Stimulated activated CD8-positive, alpha-beta memory T cell treated with anti-CD3 and anti-CD28 coated beads, Interleukin-12 subunit alpha, Interleukin-12 subunit beta, amount 100 ng/mL, for 24 hours (primary cell): ENCODE results near the gene BNC1.
"Not testable (repeated sequence)": the region's sequence is repeated elsewhere in the genome, so short reads cannot be mapped to it uniquely, and the experiment has no call there.

Experiments
- DNase-seq: peaks from one replicate; pipeline ENCODE4 v3.0.0-alpha.2; 2020; ENCODE audit errors: extremely low read depth

Gene BNC1

GRCh38 chr15:83249030-83249343 is 35.5 kb downstream of the BNC1 start:
- DNase-seq, result no peak

GRCh38 chr15:83248151-83249029 is 36.1 kb downstream of the BNC1 start:
- no peak for DNase-seq

- no peak for DNase-seq
These were observed 40.8 kb downstream of the BNC1 start for GRCh38 chr15:83243634-83244033.

- no peak for DNase-seq
These were observed 54.2 kb downstream of the BNC1 start for GRCh38 chr15:83230242-83230641.

GRCh38 chr15:83225449-83225848 is 59.0 kb downstream of the BNC1 start:
- no peak for DNase-seq

- DNase-seq, result not testable (repeated sequence)
These were observed 62.7 kb downstream of the BNC1 start for GRCh38 chr15:83221781-83222180.

GRCh38 chr15:83219026-83219425 is 65.4 kb downstream of the BNC1 start:
- DNase-seq, result no peak

GRCh38 chr15:83215306-83215705 is 69.2 kb downstream of the BNC1 start:
- DNase-seq, result no peak

GRCh38 chr15:83210619-83211018 is 73.8 kb downstream of the BNC1 start:
- DNase-seq, result no peak

- DNase-seq, result no peak
These were observed 75.1 kb downstream of the BNC1 start for GRCh38 chr15:83209333-83209732.

GRCh38 chr15:83208367-83208661 is 76.2 kb downstream of the BNC1 start:
- no peak for DNase-seq

GRCh38 chr15:83207660-83208366 is 76.7 kb downstream of the BNC1 start, which contains the start of gene HDGFL3:
Gene HDGFL3, minus strand, starts transcription at chr15:83207823. Its CDS starts 409 bp downstream, at chr15:83207414.
- no peak for DNase-seq

GRCh38 chr15:83207009-83207659 is 77.3 kb downstream of the BNC1 start:
- DNase-seq, result no peak

GRCh38 chr15:83206526-83207008 is 77.9 kb downstream of the BNC1 start:
- no peak for DNase-seq
